HAP-1 (cell line): ENCODE data around the gene LCE7A.

Experiments used
- DNase-seq, 2 experiments: peaks; one replicate each; pipeline ENCODE4 v3.0.0-alpha.2; 2016 to 2020; ENCODE audit warnings: low spot score in 2 of 2
- H3K27me3 ChIP-seq: fragments of 250-450 bp; sonication (Bioruptor Pico); 2 replicates; pipeline ENCODE4 v1.5.1; 2020; ENCODE audit warnings: low read depth, mild to moderate bottlenecking, moderate library complexity
- H3K36me3 ChIP-seq: fragments of 250-450 bp; sonication (Bioruptor Pico); replicated peaks from 2 replicates; pipeline ENCODE4 v1.5.1; 2020; ENCODE audit warnings: mild to moderate bottlenecking
- H3K4me1 ChIP-seq: fragments of 250-450 bp; sonication (Bioruptor Pico); 2 replicates; pipeline ENCODE4 v1.5.1; 2020; ENCODE audit warnings: mild to moderate bottlenecking
- H3K4me3 ChIP-seq: fragments of 250-450 bp; sonication (Bioruptor Pico); 2 replicates; pipeline ENCODE4 v1.5.1; 2020; ENCODE audit warnings: mild to moderate bottlenecking, moderate library complexity
- H3K9me3 ChIP-seq: fragments of 250-450 bp; sonication (Bioruptor Pico); 2 replicates; pipeline ENCODE4 v1.5.1; 2020; ENCODE audit warnings: mild to moderate bottlenecking, moderate library complexity
- in situ Hi-C: fragments of 300-500 bp; cut with MboI; formaldehyde crosslinking; loops from 3 replicates; pipeline ENCODE4 v1.14.3; 2020; ENCODE audit warnings: low sequenced_read_pairs, inconsistent platforms, mixed read lengths

Gene LCE7A

GRCh38 chr1:152886758-152887409 lies 27.1 kb downstream of the LCE7A start:
- Histone ChIP-seq H3K9me3 (no peaks in the 10 kb centered on the region), H3K4me1 (no peaks in the 10 kb centered on the region), H3K27me3 (no peaks in the 10 kb centered on the region), H3K36me3 (no peaks in the 10 kb centered on the region), H3K4me3 (no peak overlapping the region)
- DNase-seq = no peak
- in situ Hi-C loops = no loop called here

- in situ Hi-C loops = no loop called here
- Histone ChIP-seq H3K9me3 (no peaks in the 10 kb centered on the region), H3K27me3 (no peaks in the 10 kb centered on the region), H3K4me1 (no peaks in the 10 kb centered on the region), H3K4me3 (no peak overlapping the region), H3K36me3 (no peaks in the 10 kb centered on the region)
- no peak for DNase-seq
Observed at GRCh38 chr1:152888126-152888525, 28.3 kb downstream of the LCE7A start.

DNA sequence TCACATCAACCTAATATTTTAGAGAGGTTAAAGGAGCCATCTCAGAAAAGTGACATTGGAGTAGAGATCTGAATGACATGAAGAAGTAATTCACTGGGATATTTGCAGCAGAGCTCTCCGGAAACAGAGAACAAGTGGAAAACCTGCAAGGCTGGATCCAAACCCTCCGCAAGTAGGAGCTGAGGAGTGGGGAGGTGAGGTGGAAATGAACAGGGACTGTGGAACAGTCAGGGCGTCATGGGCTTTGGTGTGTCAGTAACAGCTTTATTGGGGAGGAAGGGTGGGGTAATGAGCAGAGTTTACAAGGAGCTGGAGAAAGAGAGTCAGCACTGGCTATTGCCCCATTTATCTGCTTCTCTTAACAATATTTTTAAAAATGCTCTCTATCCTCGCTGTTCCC lies 39.2 kb downstream of the LCE7A start:
- Histone ChIP-seq H3K4me3 (no peak overlapping the region), H3K36me3 (no peaks in the 10 kb centered on the region), H3K27me3 (no peaks in the 10 kb centered on the region), H3K4me1 (no peaks in the 10 kb centered on the region), H3K9me3 (no peaks in the 10 kb centered on the region)
- DNase-seq = no peak
- in situ Hi-C loops = no loop called here

DNA sequence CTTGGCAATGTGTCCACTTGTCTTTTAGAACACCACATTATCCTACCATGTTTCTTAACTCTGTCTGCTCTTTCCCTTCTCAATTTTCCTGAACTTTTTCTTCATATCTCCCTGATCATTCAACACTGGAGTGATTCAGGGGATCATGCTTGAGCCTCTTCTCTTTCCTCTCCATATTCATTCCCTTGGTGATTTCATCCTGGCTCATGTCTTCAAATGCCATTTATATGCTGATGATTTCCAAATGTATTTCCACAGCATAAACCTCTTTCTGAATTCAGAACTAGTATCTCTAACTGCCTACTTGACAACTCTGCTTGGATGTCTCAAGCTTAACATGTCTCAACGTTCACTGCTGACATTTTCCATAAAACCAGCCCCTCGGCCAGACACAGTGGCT lies 40.1 kb downstream of the LCE7A start:
- Histone ChIP-seq H3K27me3 (no peaks in the 10 kb centered on the region), H3K36me3 (no peaks in the 10 kb centered on the region), H3K4me3 (no peak overlapping the region), H3K4me1 (no peaks in the 10 kb centered on the region), H3K9me3 (no peaks in the 10 kb centered on the region)
- in situ Hi-C loops = no loop called here
- no peak for DNase-seq

GRCh38 chr1:152901631-152902030 lies 41.8 kb downstream of the LCE7A start:
- Histone ChIP-seq H3K4me3 (no peak overlapping the region), H3K36me3 (no peaks in the 10 kb centered on the region), H3K27me3 (peaks cover under 1% of the 10 kb centered on the region; the same call in 1 of the 2 replicates), H3K9me3 (no peaks in the 10 kb centered on the region), H3K4me1 (no peaks in the 10 kb centered on the region)
- in situ Hi-C loops = no loop called here
- DNase-seq = no peak

GRCh38 chr1:152902636-152903035 lies 42.8 kb downstream of the LCE7A start:
- in situ Hi-C loops = no loop called here
- no peaks in the 10 kb centered on the region for H3K9me3 ChIP-seq
- H3K27me3 ChIP-seq = peaks cover 3% of the 10 kb centered on the region; the same call in 1 of the 2 replicates
- no peaks in the 10 kb centered on the region for H3K36me3 ChIP-seq
- no peak overlapping the region for H3K4me3 ChIP-seq
- no peaks in the 10 kb centered on the region for H3K4me1 ChIP-seq
- DNase-seq = no peak

DNA sequence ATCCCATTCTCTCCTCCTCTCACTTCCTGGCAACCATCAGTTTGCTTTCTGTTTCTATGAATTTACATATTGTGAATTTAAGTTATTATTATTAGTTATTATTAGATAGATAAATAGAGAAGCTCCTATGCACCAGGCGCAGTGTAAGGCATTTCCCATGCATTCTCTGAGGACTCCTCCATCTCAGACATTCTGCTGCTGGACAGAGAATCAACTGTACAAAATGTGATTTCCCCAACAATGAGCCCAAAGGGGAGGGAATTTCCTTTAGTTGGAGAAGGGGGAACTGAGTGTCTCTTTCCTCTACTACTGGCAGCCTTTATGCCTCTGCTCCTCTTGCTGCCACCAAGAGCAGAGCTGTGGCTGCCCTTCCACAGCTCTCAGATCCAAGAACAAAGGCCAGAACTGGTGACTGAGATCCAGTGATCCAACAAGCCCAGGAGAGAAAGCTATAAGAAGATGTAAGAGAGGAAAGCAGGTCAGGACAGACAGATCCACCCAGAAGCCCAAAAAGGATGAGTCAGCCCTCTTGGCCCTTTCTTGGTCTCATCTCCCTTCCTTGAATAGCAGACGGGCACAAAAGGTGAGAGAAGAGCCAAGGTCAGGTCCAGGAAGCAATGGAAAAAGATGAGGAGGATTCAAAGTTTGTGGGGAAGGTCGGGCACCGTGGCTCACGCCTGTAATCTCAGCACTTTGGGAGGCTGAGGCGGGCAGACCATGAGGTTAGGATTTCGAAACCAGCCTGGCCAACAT lies 45.1 kb downstream of the LCE7A start:
- DNase-seq = no peak
- H3K9me3 ChIP-seq = no peaks in the 10 kb centered on the region
- H3K36me3 ChIP-seq = no peaks in the 10 kb centered on the region
- H3K27me3 ChIP-seq = peaks cover 3% of the 10 kb centered on the region; the same call in 1 of the 2 replicates
- in situ Hi-C loops = no loop called here
- H3K4me3 ChIP-seq = no peak overlapping the region
- H3K4me1 ChIP-seq = no peaks in the 10 kb centered on the region

- in situ Hi-C loops = no loop called here
- Histone ChIP-seq H3K4me1 (no peaks in the 10 kb centered on the region), H3K4me3 (no peak overlapping the region), H3K27me3 (peaks cover 3% of the 10 kb centered on the region; the same call in 1 of the 2 replicates), H3K36me3 (no peaks in the 10 kb centered on the region), H3K9me3 (no peaks in the 10 kb centered on the region)
- DNase-seq = no peak
Observed at GRCh38 chr1:152906023-152906565, 46.3 kb downstream of the LCE7A start.

- Histone ChIP-seq H3K4me3 (no peak within 1 kb of the TSS), H3K4me1 (no peaks in the 10 kb centered on the region), H3K27me3 (peaks cover 3% of the 10 kb centered on the region; the same call in 1 of the 2 replicates), H3K9me3 (no peaks in the 10 kb centered on the region), H3K36me3 (no peaks in the 10 kb centered on the region)
- DNase-seq = no peak
- in situ Hi-C loops = no loop called here
Observed at GRCh38 chr1:152907686-152908601, 48.1 kb downstream of the LCE7A start, which contains the start of gene IVL. IVL (plus strand) TSS chr1:152908546; CDS start chr1:152909798, 1,252 bp downstream.

GRCh38 chr1:152909206-152909605 lies 49.4 kb downstream of the LCE7A start:
- H3K27me3 ChIP-seq = peaks cover 7% of the 10 kb centered on the region
- no peak overlapping the region for H3K4me3 ChIP-seq
- no peak for DNase-seq
- no peaks in the 10 kb centered on the region for H3K9me3 ChIP-seq
- no peaks in the 10 kb centered on the region for H3K36me3 ChIP-seq
- in situ Hi-C loops = no loop called here
- no peaks in the 10 kb centered on the region for H3K4me1 ChIP-seq
